ENCODE data around the gene NLGN1. TPM values are rescaled to one million over a fixed set of nuclear protein-coding genes. Genes with fewer than 3 reads are reported as not detected.

Gene NLGN1
- total and polyA plus RNA-seq, 9 of the 15 experiments (the other 6 are each of a cell fraction or from before 2014, with no cell fraction given) = under 0.01 to 0.01 TPM; not detected in 7

GRCh38 chr3:173467501-173467900, 70.0 kb downstream of the NLGN1 start (continued):
- TF ChIP-seq CGGBP1 (CRISPR knock-in tag; IDR thresholded peaks at IDR 0.05) (no peak), KAT2B (IDR thresholded peaks at IDR 0.05; ENCODE audit: low read depth, low read length) (no peak), ZNF347 (CRISPR knock-in tag; IDR thresholded peaks at IDR 0.05; ENCODE audit: low read depth) (no peak)

- no peaks in the 10 kb centered on the region for H3K36me3 ChIP-seq (ENCODE audit: control insufficient read depth, insufficient read depth, low read length)
- intact Hi-C loops (cut with micrococcal nuclease) (no loop called here), in situ Hi-C loops (cut with MboI) (no loop called here)
- 0% methylated on average over 1 of the region's 1 CpG for WGBS (ENCODE audit: insufficient coverage, low coverage, missing lambda C conversion rate)
- no peaks in the 10 kb centered on the region for H4K20me1 ChIP-seq (replicated peaks; ENCODE audit: control insufficient read depth, insufficient read depth, low read length)
- no peak overlapping the region for H2AFZ ChIP-seq (ENCODE audit: low read depth, low read length)
- TF ChIP-seq MAFG (tag; conservative IDR thresholded peaks at IDR 0.05) (0 out of 2 replicates have a peak, but pooled peaks have one; percentile 26), HMBOX1 (IDR thresholded peaks at IDR 0.05) (no peak), MAFF (IDR thresholded peaks at IDR 0.05; ENCODE audit: low read length) (peak; percentile 56; the same call in 1 of the 2 replicates), MAFK (IDR thresholded peaks at IDR 0.05; ENCODE audit: low read length) (peak; percentile 50; the same call in 1 of the 2 replicates), C11orf30 (IDR thresholded peaks at IDR 0.05; ENCODE audit: low read depth) (peak; percentile 31; the same call in 1 of the 2 replicates), CTBP1 (IDR thresholded peaks at IDR 0.05; ENCODE audit: borderline replicate concordance) (no peak), ZNF316 (IDR thresholded peaks at IDR 0.05) (peak; percentile 47)
- no peaks in the 10 kb centered on the region for H3K9me1 ChIP-seq (ENCODE audit: control insufficient read depth, insufficient read depth, low read length)
- no peak for ATAC-seq
- H3K27ac ChIP-seq (ENCODE audit: extremely low read depth, low read depth, low read length) = no peak overlapping the region
- DNase-seq (ENCODE audit: extremely low read depth in 1 of 4, low spot score in 3 of 4) = no peak
- CTCF ChIA-PET (ENCODE audit: low intra/inter-chr PET ratio) = no interaction called here
- no peak for FAIRE-seq
- H3K9me3 ChIP-seq (replicated peaks; ENCODE audit: control insufficient read depth, insufficient read depth, low read depth, low read length) = no peaks in the 10 kb centered on the region; the same call in 1 of the 2 replicates
- BruUV-seq (replicated peaks) = no TSS peak
- H3K4me1 ChIP-seq (replicated peaks in 1 of 2; ENCODE audit: control insufficient read depth in 2 of 2, insufficient read depth in 2 of 2, low read length in 2 of 2) = no peaks in the 10 kb centered on the region
- POLR2A ChIA-PET = no interaction called here
- H3K4me2 ChIP-seq (ENCODE audit: insufficient read depth, low read length) = no peak overlapping the region
- no peak overlapping the region for H3K4me3 ChIP-seq
- no peak overlapping the region for H3K9ac ChIP-seq (ENCODE audit: insufficient read depth in 1 of 2, low read depth in 2 of 2, low read length in 2 of 2)
- no peaks in the 10 kb centered on the region for H3K79me2 ChIP-seq (ENCODE audit: control insufficient read depth, insufficient read depth, low read length)
- H3K27me3 ChIP-seq (ENCODE audit: control insufficient read depth in 2 of 2, insufficient read depth in 2 of 2, low read length in 2 of 2) = no peaks in the 10 kb centered on the region
These were observed 75.7 kb downstream of the NLGN1 start for GRCh38 chr3:173473237-173473636.
